ENCODE results near the gene ASCL5. TPM values are rescaled to one million over a fixed set of nuclear protein-coding genes. Genes with fewer than 3 reads are reported as not detected.

Gene ASCL5
- total RNA-seq, 1 experiment from 2014 or later = not detected

DNA sequence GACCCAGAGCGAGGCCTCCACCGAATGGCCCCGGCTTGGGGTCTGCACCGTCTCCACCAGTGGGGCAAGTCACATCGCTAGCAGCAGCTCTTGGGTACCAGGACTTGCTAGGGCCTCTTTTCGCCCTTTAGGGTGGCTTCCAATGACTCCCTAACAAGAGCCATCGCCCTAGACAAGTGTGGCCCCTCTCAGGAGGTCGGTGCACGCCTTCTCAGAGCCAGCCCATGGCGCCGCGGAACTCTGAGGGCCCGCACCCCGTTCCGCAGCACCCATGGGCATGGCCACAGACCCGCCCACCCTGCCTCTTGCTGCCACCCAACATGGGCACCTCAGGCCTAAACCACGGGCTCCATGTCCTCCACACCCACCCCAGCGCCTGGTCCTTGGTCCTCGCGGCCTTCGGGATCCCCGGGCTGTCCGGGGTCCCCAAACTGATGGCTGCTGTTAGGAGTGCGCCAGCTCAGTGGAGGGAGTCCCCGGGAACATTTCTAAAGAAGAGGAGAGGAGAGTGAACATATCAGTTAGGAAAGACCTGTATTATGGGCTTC lies 11.5 kb downstream of the ASCL5 start:
- H3K36me3 ChIP-seq = no peaks in the 10 kb centered on the region
- H3K27me3 ChIP-seq (replicated peaks) = no peaks in the 10 kb centered on the region
- no peaks in the 10 kb centered on the region for H3K9me3 ChIP-seq (replicated peaks)
- no peak overlapping the region for H3K4me3 ChIP-seq
- peaks cover 9% of the 10 kb centered on the region; the same call in 1 of the 2 replicates for H3K4me1 ChIP-seq (replicated peaks)
- H3K27ac ChIP-seq = no peak overlapping the region
- DNase-seq (ENCODE audit: low read depth in 1 of 2, low spot score in 2 of 2) = no peak

GRCh38 chr1:201114245-201115131 lies 12.5 kb downstream of the ASCL5 start:
- no peaks in the 10 kb centered on the region for H3K36me3 ChIP-seq
- no peaks in the 10 kb centered on the region for H3K27me3 ChIP-seq (replicated peaks)
- H3K9me3 ChIP-seq (replicated peaks) = no peaks in the 10 kb centered on the region
- peak overlapping the region; percentile 48 for H3K4me3 ChIP-seq
- H3K4me1 ChIP-seq (replicated peaks) = peaks cover 9% of the 10 kb centered on the region; the same call in 1 of the 2 replicates
- DNase-seq (ENCODE audit: low read depth in 1 of 2, low spot score in 2 of 2) = peak; percentile 88 to 89
- H3K27ac ChIP-seq = no peak overlapping the region

- H3K4me1 ChIP-seq (replicated peaks) = peaks cover 9% of the 10 kb centered on the region; the same call in 1 of the 2 replicates
- no peaks in the 10 kb centered on the region for H3K9me3 ChIP-seq (replicated peaks)
- H3K36me3 ChIP-seq = no peaks in the 10 kb centered on the region
- H3K27ac ChIP-seq = no peak overlapping the region
- H3K27me3 ChIP-seq (replicated peaks) = no peaks in the 10 kb centered on the region
- H3K4me3 ChIP-seq = peak overlapping the region; percentile 48
- DNase-seq (ENCODE audit: low read depth in 1 of 2, low spot score in 2 of 2) = no peak
These were observed 13.3 kb downstream of the ASCL5 start for GRCh38 chr1:201113451-201114244.

DNA sequence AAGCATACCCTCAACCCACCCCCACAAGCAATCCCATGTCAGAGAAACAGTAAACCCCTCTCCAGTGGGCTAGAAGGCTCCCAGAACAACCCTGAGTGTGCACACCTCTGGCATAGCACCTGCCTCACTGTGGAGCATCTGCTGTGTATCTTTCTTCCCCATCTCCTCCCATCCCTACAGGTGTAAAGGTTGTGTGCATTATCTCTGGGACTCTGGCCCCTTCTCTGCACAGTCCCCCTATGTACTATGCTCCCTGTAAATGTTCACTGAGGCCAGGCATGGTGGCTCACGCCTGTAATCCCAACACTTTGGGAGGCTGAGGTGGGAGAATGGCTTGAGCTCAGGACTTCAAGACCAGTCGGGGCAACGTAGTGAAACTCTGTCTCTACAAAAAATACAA lies 14.1 kb downstream of the ASCL5 start:
- H3K27ac ChIP-seq = no peak overlapping the region
- H3K27me3 ChIP-seq (replicated peaks) = no peaks in the 10 kb centered on the region
- H3K36me3 ChIP-seq = no peaks in the 10 kb centered on the region
- no peaks in the 10 kb centered on the region for H3K9me3 ChIP-seq (replicated peaks)
- H3K4me1 ChIP-seq (replicated peaks) = peaks cover 9% of the 10 kb centered on the region; the same call in 1 of the 2 replicates
- DNase-seq (ENCODE audit: low read depth in 1 of 2, low spot score in 2 of 2) = no peak
- H3K4me3 ChIP-seq = no peak overlapping the region

DNA sequence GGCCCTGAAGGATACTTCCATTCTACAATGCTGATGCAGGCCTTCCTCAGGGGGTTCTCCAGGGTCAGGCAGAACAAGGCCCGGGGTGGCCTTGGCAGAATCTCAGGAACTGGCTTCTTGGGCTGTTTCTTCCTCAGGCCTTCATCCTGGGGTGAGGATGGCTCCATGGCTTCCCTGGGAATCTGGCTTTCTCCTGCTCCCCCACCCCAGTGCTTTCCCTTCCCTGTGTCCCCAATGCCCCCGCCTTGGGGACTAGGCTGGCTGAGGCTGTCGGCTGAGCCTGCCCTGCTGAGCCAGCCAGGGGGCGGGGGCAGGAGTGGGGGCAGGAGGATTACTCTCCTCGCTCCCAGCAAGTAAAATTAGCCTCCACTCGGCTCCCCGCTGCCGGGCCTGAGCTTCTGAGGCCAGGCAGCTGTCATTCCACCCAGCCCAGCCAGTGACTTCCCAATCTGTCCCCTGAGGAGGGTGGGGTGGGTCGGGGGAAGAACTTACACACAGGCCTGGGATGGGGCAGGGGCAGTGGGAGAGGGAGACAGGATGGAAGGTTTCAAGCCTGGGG lies 14.7 kb downstream of the ASCL5 start, which contains the start of gene CACNA1S:
Gene CACNA1S (minus strand): TSS at position 254 of the 559 bp plus-strand sequence. CDS start 87 bp downstream, at position 167.
- DNase-seq (ENCODE audit: low read depth in 1 of 2, low spot score in 2 of 2) = no peak
- Histone ChIP-seq H3K4me1 (replicated peaks) (peaks cover 9% of the 10 kb centered on the region; the same call in 1 of the 2 replicates), H3K9me3 (replicated peaks) (no peaks in the 10 kb centered on the region), H3K27ac (no peak within 1 kb of the TSS), H3K36me3 (no peaks in the 10 kb centered on the region), H3K4me3 (no peak within 1 kb of the TSS), H3K27me3 (replicated peaks) (no peaks in the 10 kb centered on the region)

GRCh38 chr1:201111672-201112071 lies 15.3 kb downstream of the ASCL5 start:
- H3K9me3 ChIP-seq (replicated peaks) = no peaks in the 10 kb centered on the region
- H3K27ac ChIP-seq = no peak overlapping the region
- H3K4me3 ChIP-seq = no peak overlapping the region
- no peaks in the 10 kb centered on the region for H3K27me3 ChIP-seq (replicated peaks)
- no peak for DNase-seq (ENCODE audit: low read depth in 1 of 2, low spot score in 2 of 2)
- peaks cover 9% of the 10 kb centered on the region; the same call in 1 of the 2 replicates for H3K4me1 ChIP-seq (replicated peaks)
- H3K36me3 ChIP-seq = no peaks in the 10 kb centered on the region

GRCh38 chr1:201111156-201111555 lies 15.8 kb downstream of the ASCL5 start:
- Histone ChIP-seq H3K36me3 (no peaks in the 10 kb centered on the region), H3K27ac (no peak overlapping the region), H3K27me3 (replicated peaks) (no peaks in the 10 kb centered on the region), H3K9me3 (replicated peaks) (no peaks in the 10 kb centered on the region), H3K4me1 (replicated peaks) (peaks cover 9% of the 10 kb centered on the region; the same call in 1 of the 2 replicates), H3K4me3 (no peak overlapping the region)
- no peak for DNase-seq (ENCODE audit: low read depth in 1 of 2, low spot score in 2 of 2)

DNA sequence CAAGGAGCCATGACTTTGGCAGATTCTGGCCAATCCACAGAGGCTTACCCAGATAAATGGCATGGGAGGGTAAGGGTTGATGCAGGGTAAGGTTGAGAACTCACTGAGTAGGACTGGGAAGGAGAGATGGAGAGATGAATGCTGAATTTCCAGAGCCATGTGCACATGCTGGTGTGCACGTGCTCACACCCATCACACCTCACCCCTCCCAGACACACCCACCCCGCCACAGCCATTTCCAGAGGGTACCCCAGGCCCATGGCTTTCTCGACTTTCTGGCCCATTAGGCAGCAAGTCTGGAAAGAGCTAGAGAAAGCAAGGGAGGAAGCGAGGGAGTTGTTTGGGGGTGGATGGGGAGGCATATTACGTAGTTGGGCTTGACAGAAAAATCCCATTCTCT lies 16.4 kb downstream of the ASCL5 start:
- DNase-seq (ENCODE audit: low read depth in 1 of 2, low spot score in 2 of 2) = no peak
- Histone ChIP-seq H3K4me1 (replicated peaks) (peaks cover 9% of the 10 kb centered on the region; the same call in 1 of the 2 replicates), H3K9me3 (replicated peaks) (no peaks in the 10 kb centered on the region), H3K27ac (no peak overlapping the region), H3K36me3 (no peaks in the 10 kb centered on the region), H3K4me3 (no peak overlapping the region), H3K27me3 (replicated peaks) (no peaks in the 10 kb centered on the region)

GRCh38 chr1:201110138-201110537 lies 16.8 kb downstream of the ASCL5 start:
- Histone ChIP-seq H3K4me3 (no peak overlapping the region), H3K36me3 (no peaks in the 10 kb centered on the region), H3K27ac (no peak overlapping the region), H3K4me1 (replicated peaks) (peaks cover 9% of the 10 kb centered on the region; the same call in 1 of the 2 replicates), H3K27me3 (replicated peaks) (no peaks in the 10 kb centered on the region), H3K9me3 (replicated peaks) (no peaks in the 10 kb centered on the region)
- DNase-seq (ENCODE audit: low read depth in 1 of 2, low spot score in 2 of 2) = no peak

- Histone ChIP-seq H3K36me3 (no peaks in the 10 kb centered on the region), H3K27me3 (replicated peaks) (no peaks in the 10 kb centered on the region), H3K4me1 (replicated peaks) (peaks cover 6% of the 10 kb centered on the region; the same call in 1 of the 2 replicates), H3K9me3 (replicated peaks) (no peaks in the 10 kb centered on the region), H3K4me3 (no peak overlapping the region), H3K27ac (no peak overlapping the region)
- no peak for DNase-seq (ENCODE audit: low read depth in 1 of 2, low spot score in 2 of 2)
These were observed 17.3 kb downstream of the ASCL5 start for GRCh38 chr1:201109651-201110050.

GRCh38 chr1:201108614-201109013 lies 18.4 kb downstream of the ASCL5 start:
- no peak for DNase-seq (ENCODE audit: low read depth in 1 of 2, low spot score in 2 of 2)
- no peaks in the 10 kb centered on the region for H3K4me1 ChIP-seq (replicated peaks)
- H3K9me3 ChIP-seq (replicated peaks) = no peaks in the 10 kb centered on the region
- H3K27me3 ChIP-seq (replicated peaks) = no peaks in the 10 kb centered on the region
- no peaks in the 10 kb centered on the region for H3K36me3 ChIP-seq
- no peak overlapping the region for H3K27ac ChIP-seq
- no peak overlapping the region for H3K4me3 ChIP-seq

GRCh38 chr1:201105688-201106087 lies 21.3 kb downstream of the ASCL5 start:
- Histone ChIP-seq H3K27me3 (replicated peaks) (no peaks in the 10 kb centered on the region), H3K9me3 (replicated peaks) (no peaks in the 10 kb centered on the region), H3K4me1 (replicated peaks) (no peaks in the 10 kb centered on the region), H3K4me3 (no peak overlapping the region), H3K36me3 (no peaks in the 10 kb centered on the region), H3K27ac (no peak overlapping the region)
- no peak for DNase-seq (ENCODE audit: low read depth in 1 of 2, low spot score in 2 of 2)

DNA sequence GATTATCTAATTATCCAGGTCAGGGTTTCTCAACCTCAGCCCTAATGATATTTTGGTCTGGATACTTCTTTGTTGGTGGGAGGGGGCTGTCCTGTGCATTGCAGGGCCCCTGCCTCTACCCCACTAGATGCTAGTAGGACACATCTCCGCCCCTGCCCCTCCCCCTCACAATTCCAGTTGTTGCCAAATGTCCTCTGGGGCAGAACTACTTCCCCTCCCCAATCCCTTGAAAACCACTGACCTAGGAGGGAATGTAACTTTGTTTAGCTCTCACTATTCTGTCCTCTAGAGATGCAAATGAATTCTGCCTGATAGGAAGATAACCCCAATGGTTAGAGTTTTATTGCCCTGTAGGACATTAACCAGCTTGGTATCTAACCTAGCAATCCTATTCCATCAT lies 22.8 kb downstream of the ASCL5 start:
- Histone ChIP-seq H3K27ac (no peak overlapping the region), H3K27me3 (replicated peaks) (no peaks in the 10 kb centered on the region), H3K9me3 (replicated peaks) (no peaks in the 10 kb centered on the region), H3K4me3 (no peak overlapping the region), H3K36me3 (no peaks in the 10 kb centered on the region), H3K4me1 (replicated peaks) (no peaks in the 10 kb centered on the region)
- no peak for DNase-seq (ENCODE audit: low read depth in 1 of 2, low spot score in 2 of 2)
